Astrocyte of the cerebellum (primary cell): ENCODE measurements around the gene MSRB3.

Experiments
- DNase-seq: peaks from one replicate; pipeline ENCODE4 v3.0.0-alpha.2; 2011; ENCODE audit warnings: low read depth
- H3K4me3 ChIP-seq: 2 replicates; pipeline ENCODE4 v1.5.1; 2011; ENCODE audit warnings: mild to moderate bottlenecking, low read depth, low read length, moderate library complexity
- CTCF ChIP-seq: IDR thresholded peaks from 2 replicates; pipeline ENCODE4 v1.5.1; 2012; ENCODE audit warnings: low read length, low read depth, moderate library complexity, mild to moderate bottlenecking; ENCODE audit errors: missing control alignments
- in situ Hi-C: cut with HindIII; loops from 2 replicates; pipeline ENCODE4 v1.10.0; 2017; ENCODE audit warnings: low sequenced_read_pairs

The MSRB3 gene

DNA sequence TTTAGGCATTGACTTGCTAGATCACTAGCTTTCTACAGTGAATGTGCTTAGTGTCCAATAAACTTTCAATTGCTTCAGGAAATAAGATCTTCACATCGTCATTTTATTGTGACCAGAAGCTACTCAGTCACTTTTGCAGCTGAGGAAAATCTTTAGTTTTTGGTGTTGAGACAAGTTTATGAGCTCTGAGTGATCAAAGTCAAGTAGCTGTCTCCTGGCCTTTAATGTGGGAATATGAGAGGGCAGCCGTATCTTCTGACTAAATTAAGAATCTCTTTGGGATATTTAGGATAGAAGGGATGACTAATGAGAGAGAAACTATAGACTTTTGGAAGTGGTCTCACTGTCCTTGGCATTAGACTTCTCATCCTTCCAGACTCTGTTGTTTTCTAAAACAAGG lies 21.6 kb downstream of the MSRB3 start:
- TF ChIP-seq CTCF: no peak
- no peak for DNase-seq
- no peak overlapping the region for H3K4me3 ChIP-seq
- in situ Hi-C loops: no loop called here

DNA sequence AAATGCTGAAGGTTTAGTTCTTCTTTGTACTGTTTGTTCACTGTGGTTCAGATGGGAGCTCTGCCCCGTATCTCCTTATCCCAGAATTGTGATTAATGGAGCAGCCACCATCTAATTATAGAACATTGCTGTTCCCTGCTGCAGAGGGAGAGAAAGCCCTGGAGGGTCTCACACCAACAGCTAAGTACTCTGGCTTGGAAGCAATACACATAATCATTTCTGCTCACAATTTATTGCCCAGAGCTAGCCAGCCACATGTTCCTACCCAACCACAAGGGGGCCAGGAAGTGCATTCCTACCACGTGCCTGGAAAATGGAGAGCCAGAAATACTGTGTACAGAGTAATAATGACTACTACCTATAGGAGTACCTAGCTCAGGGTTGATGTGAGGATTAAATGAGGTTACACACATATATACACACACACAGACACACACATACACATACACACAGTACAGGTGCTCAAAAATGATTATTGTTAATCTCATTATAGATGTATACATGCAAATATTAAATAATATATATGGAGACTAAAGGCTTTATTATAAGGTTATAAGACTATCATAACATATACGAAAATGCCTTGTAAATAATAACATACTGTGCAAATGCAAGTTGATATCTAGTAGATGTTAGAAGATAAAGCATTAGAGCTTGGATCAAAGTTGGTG lies 22.3 kb downstream of the MSRB3 start:
- in situ Hi-C loops: no loop called here
- H3K4me3 ChIP-seq: no peak overlapping the region
- DNase-seq: no peak
- TF ChIP-seq CTCF: peak; percentile 52

GRCh38 chr12:65302891-65303290 lies 24.4 kb downstream of the MSRB3 start:
- in situ Hi-C loops: no loop called here
- no peak for DNase-seq
- TF ChIP-seq CTCF: no peak
- no peak overlapping the region for H3K4me3 ChIP-seq

- no peak overlapping the region for H3K4me3 ChIP-seq
- TF ChIP-seq CTCF: no peak
- in situ Hi-C loops: no loop called here
- no peak for DNase-seq
Measured at GRCh38 chr12:65305346-65305950, 27.0 kb downstream of the MSRB3 start.

GRCh38 chr12:65306366-65307168 lies 28.1 kb downstream of the MSRB3 start:
- no peak for DNase-seq
- peak; percentile 61 for TF ChIP-seq CTCF
- no peak overlapping the region for H3K4me3 ChIP-seq
- in situ Hi-C loops: no loop called here

GRCh38 chr12:65307169-65307501 lies 28.7 kb downstream of the MSRB3 start:
- no peak for DNase-seq
- TF ChIP-seq CTCF: no peak
- no peak overlapping the region for H3K4me3 ChIP-seq
- in situ Hi-C loops: no loop called here
